K562 (cell line): ENCODE data around the gene CRK. TPM values are rescaled to one million over a fixed set of nuclear protein-coding genes. Genes with fewer than 3 reads are reported as not detected.

Source experiments
- ATAC-seq: fragments of 200-7000 bp; cut with Tn5 transposase; 3 replicates; pipeline ENCODE4 v1.9.1; 2020; ENCODE audit warnings: moderate library complexity
- BruUV-seq: library from RNA; stranded (reverse); fragments of 400-500 nt; replicated peaks from 2 replicates; lab custom pipeline; 2021; lab: Mats Ljungman, UMichigan
- CTCF ChIA-PET: fragments of 300-600 bp; formaldehyde crosslinking; extraction: SDS; loops from one replicate; lab custom pipeline; 2021; ENCODE audit warnings: low intra/inter-chr PET ratio; lab: Yijun Ruan, JAX
- POLR2A ChIA-PET: fragments of 300-600, 350-650 bp; sonication (Branson Sonifier 250); formaldehyde crosslinking; extraction: SDS; loops from one replicate; lab custom pipeline; 2021; ENCODE audit warnings: antibody characterized with exemption, inconsistent platforms; lab: Yijun Ruan, JAX
- DNase-seq, 4 experiments: peaks; one replicate each; pipeline versions ENCODE4 v3.0.0 to v3.0.0-alpha.2; 2011 to 2018; ENCODE audit warnings: low spot score in 3 of 4, mixed read lengths in 3 of 4; ENCODE audit errors: extremely low read depth in 1 of 4
- FAIRE-seq: peaks from 2 replicates; lab custom pipeline; 2011; peaks lifted over from hg19 to GRCh38; lab: Jason Lieb, UNC
- H2AFZ ChIP-seq: 2 replicates; pipeline ENCODE4 v1.6.0; 2011; ENCODE audit warnings: low read depth, low read length, control low read depth, inconsistent platforms
- H3K27ac ChIP-seq: fragments of 200-600 bp; 3 replicates; pipeline ENCODE4 v1.8.0; 2011; ENCODE audit warnings: low read depth, mild to moderate bottlenecking, control low read depth, inconsistent platforms, low read length, moderate library complexity, mixed read lengths; ENCODE audit errors: extremely low read depth
- H3K27me3 ChIP-seq, 2 experiments: fragments of 300-600 bp in 1 of 2; 2 replicates in 1 of 2; 3 replicates in 1 of 2; pipeline versions ENCODE4 v1.6.0 to v1.8.0; 2011; ENCODE audit warnings: inconsistent platforms in 2 of 2, low read length in 2 of 2, mild to moderate bottlenecking in 1 of 2, mixed read lengths in 1 of 2, moderate library complexity in 1 of 2; ENCODE audit not compliant: control insufficient read depth in 2 of 2, insufficient read depth in 2 of 2
- H3K36me3 ChIP-seq: fragments of 300-600 bp; 3 replicates; pipeline ENCODE4 v1.8.0; 2011; ENCODE audit warnings: mild to moderate bottlenecking, low read length, inconsistent platforms; ENCODE audit not compliant: control insufficient read depth, insufficient read depth
- H3K4me1 ChIP-seq, 2 experiments: fragments of 200-600 bp in 1 of 2; replicated peaks in 1 of 2; 2 replicates in 1 of 2; 3 replicates in 1 of 2; pipeline versions ENCODE4 v1.5.1 to v1.8.0; 2011; ENCODE audit warnings: inconsistent platforms in 2 of 2, low read length in 2 of 2, mild to moderate bottlenecking in 1 of 2, mixed read lengths in 1 of 2, moderate library complexity in 1 of 2; ENCODE audit not compliant: control insufficient read depth in 2 of 2, insufficient read depth in 2 of 2
- H3K4me2 ChIP-seq: 2 replicates; pipeline ENCODE4 v1.6.1; 2011; ENCODE audit warnings: low read length, control low read depth, inconsistent platforms, mixed read lengths; ENCODE audit not compliant: insufficient read depth
- H3K4me3 ChIP-seq: fragments of 200-600 bp; sonication (generic), shearing (Covaris generic); 2 replicates; pipeline ENCODE4 v1.5.1; 2016; ENCODE audit warnings: control low read depth, inconsistent platforms
- H3K79me2 ChIP-seq: fragments of 200-600 bp; 3 replicates; pipeline ENCODE4 v1.8.0; 2011; ENCODE audit warnings: low read length, inconsistent platforms; ENCODE audit not compliant: control insufficient read depth, insufficient read depth
- H3K9ac ChIP-seq, 2 experiments: 2 replicates each; pipeline versions ENCODE4 v1.6.0 to v1.6.1; 2011; ENCODE audit warnings: low read depth in 2 of 2, low read length in 2 of 2, control low read depth in 1 of 2, inconsistent platforms in 1 of 2, mild to moderate bottlenecking in 1 of 2, mixed read lengths in 1 of 2; ENCODE audit not compliant: insufficient read depth in 1 of 2
- H3K9me1 ChIP-seq: one replicate; pipeline ENCODE4 v1.6.0; 2011; ENCODE audit warnings: inconsistent platforms, mild to moderate bottlenecking, low read length, moderate library complexity; ENCODE audit not compliant: control insufficient read depth, insufficient read depth
- H3K9me3 ChIP-seq: replicated peaks from 2 replicates; pipeline ENCODE4 v1.5.1; 2011; ENCODE audit warnings: low read depth, low read length, inconsistent platforms; ENCODE audit not compliant: control insufficient read depth, insufficient read depth
- H4K20me1 ChIP-seq: replicated peaks from 2 replicates; pipeline ENCODE4 v1.6.1; 2011; ENCODE audit warnings: low read length, inconsistent platforms, mixed read lengths; ENCODE audit not compliant: control insufficient read depth, insufficient read depth
- ARID3B ChIP-seq: fragments of 250-450 bp; sonication (Bioruptor Pico); IDR thresholded peaks from 2 replicates; pipeline ENCODE4 v1.4.0; 2020; ENCODE audit warnings: borderline replicate concordance
- ATF3 ChIP-seq, 2 experiments: fragments of 450-650 bp in 1 of 2; sonication (generic) in 1 of 2; formaldehyde crosslinking in 1 of 2; IDR thresholded peaks in 1 of 2; conservative IDR thresholded peaks in 1 of 2; 2 replicates each; pipeline versions ENCODE4 v1.6.1 to v1.8.1; 2016 to 2023; ENCODE audit warnings: mild to moderate bottlenecking in 2 of 2, moderate library complexity in 2 of 2, inconsistent platforms in 1 of 2, missing genetic modification reagents in 1 of 2
- CEBPB ChIP-seq: fragments of 450-650 bp; IDR thresholded peaks from 2 replicates; pipeline ENCODE4 v1.6.1; 2016; ENCODE audit warnings: missing genetic modification characterization, missing compliant biosample characterization
- ETV1 ChIP-seq: fragments of 450-650 bp; conservative IDR thresholded peaks from 2 replicates; pipeline ENCODE4 v1.6.1; 2016; ENCODE audit warnings: missing genetic modification characterization, control low read depth, low read depth, missing compliant biosample characterization
- ETV6 ChIP-seq, 3 experiments: fragments of 150-350 bp in 1 of 3; sonication (generic) in 1 of 3; formaldehyde crosslinking in 1 of 3; IDR thresholded peaks; 2 replicates each; pipeline versions ENCODE4 v1.6.1 to v1.8.0; 2014 to 2022; ENCODE audit warnings: borderline replicate concordance in 2 of 3, low read depth in 2 of 3, antibody characterized with exemption in 1 of 3, low read length in 1 of 3, mild to moderate bottlenecking in 1 of 3, missing genetic modification reagents in 1 of 3
- IRF1 ChIP-seq: sonication (generic); formaldehyde crosslinking; IDR thresholded peaks from 2 replicates; pipeline ENCODE4 v1.8.0; 2022; ENCODE audit warnings: missing genetic modification reagents, mild to moderate bottlenecking, borderline replicate concordance
- MAFG ChIP-seq: fragments of 450-650 bp; conservative IDR thresholded peaks from 2 replicates; pipeline ENCODE4 v1.6.1; 2016; ENCODE audit warnings: missing genetic modification characterization, missing compliant biosample characterization
- NCOA2 ChIP-seq, 2 experiments: fragments of 450-650 bp; IDR thresholded peaks; 2 replicates each; pipeline ENCODE4 v1.6.1; 2018; ENCODE audit warnings: mild to moderate bottlenecking in 2 of 2, moderate library complexity in 1 of 2; ENCODE audit not compliant: partially characterized antibody in 2 of 2
- NR2C1 ChIP-seq, 2 experiments: fragments of 450-650 bp; IDR thresholded peaks; 2 replicates each; pipeline ENCODE4 v1.6.1; 2017; ENCODE audit warnings: mild to moderate bottlenecking in 2 of 2, antibody characterized with exemption in 1 of 2, inconsistent platforms in 1 of 2, missing compliant biosample characterization in 1 of 2, missing genetic modification characterization in 1 of 2
- PML ChIP-seq: IDR thresholded peaks from 2 replicates; pipeline ENCODE4 v1.6.1; 2012; ENCODE audit warnings: low read length, inconsistent platforms
- STAG1 ChIP-seq: sonication (generic); formaldehyde crosslinking; IDR thresholded peaks from 2 replicates; pipeline ENCODE4 v1.5.0; 2020; ENCODE audit warnings: missing genetic modification reagents, borderline replicate concordance
- TCF3 ChIP-seq: sonication (generic); formaldehyde crosslinking; IDR thresholded peaks from 2 replicates; pipeline ENCODE4 v1.4.0; 2020; ENCODE audit warnings: mild to moderate bottlenecking, missing genetic modification reagents
- U2AF1 ChIP-seq: fragments of 200-400 bp; formaldehyde crosslinking; optimal IDR thresholded peaks from 2 replicates; pipeline ENCODE3; 2017; ENCODE audit warnings: mild to moderate bottlenecking, low read depth, low read length, moderate library complexity
- ZNF324 ChIP-seq: fragments of 250-450 bp; sonication (Bioruptor Pico); IDR thresholded peaks from 2 replicates; pipeline ENCODE4 v1.4.0; 2020; ENCODE audit warnings: mild to moderate bottlenecking
- WGBS: fragments of 100-300 bp; shearing (Covaris generic); methylation state at CpG from one replicate; pipeline ENCODE4 v1.1.6; 2016; ENCODE audit warnings: low coverage, mixed read lengths; ENCODE audit not compliant: insufficient coverage; ENCODE audit errors: missing lambda C conversion rate; 5-methylcytosine and 5-hydroxymethylcytosine counted together
- in situ Hi-C: fragments of 300-500 bp; cut with MboI; formaldehyde crosslinking; loops from 4 replicates; pipeline ENCODE4 v1.15.0; 2018; ENCODE audit warnings: inconsistent platforms, mixed read lengths
- intact Hi-C: fragments of 100-400 bp; cut with micrococcal nuclease; formaldehyde crosslinking; loops from 2 replicates; pipeline ENCODE4 v1.14.2; 2022
- polyA plus RNA-seq, 8 experiments: library from polyadenylated mRNA; depleted of rRNA in 4 of 8; stranded (reverse) in 5 of 8; unstranded in 3 of 8; fragments of >200 nt; fragmentation: Nextera tagmentation in 2 of 8; fragmentation: Illumina TruSeq in 1 of 8; extraction: Ambion mirVana in 2 of 8; extraction: Trizol in 1 of 8; gene quantifications; 2 replicates each; pipeline versions ENCODE4 v1.2.1 to v1.2.3, GENCODE V29; 2011 to 2014; ENCODE audit warnings: inconsistent platforms in 1 of 8, missing spikeins in 1 of 8
- total RNA-seq, 7 experiments: library from RNA; depleted of rRNA in 6 of 7; stranded (reverse); fragments of >200 nt in 6 of 7; fragmentation: Illumina TruSeq in 2 of 7; extraction: Trizol in 2 of 7; gene quantifications; 2 replicates each; pipeline versions ENCODE4 v1.2.1 to v1.2.3, GENCODE V29; 2011 to 2021; ENCODE audit warnings: low replicate concordance in 1 of 7

Gene CRK
- total and polyA plus RNA-seq, 9 of the 15 experiments (the other 6 are each of a cell fraction or from before 2014, with no cell fraction given) = 13.1 to 40.2 (median 26.1) TPM

GRCh38 chr17:1390432-1391367 is 65.3 kb downstream of the CRK start:
- H3K27ac ChIP-seq = peak overlapping the region; percentile 5; the same call in 2 of the 3 replicates
- ATAC-seq (peak; percentile 47), FAIRE-seq (no peak), DNase-seq (no peak)
- CTCF ChIA-PET = no interaction called here
- no peaks in the 10 kb centered on the region for H3K9me3 ChIP-seq
- H3K4me3 ChIP-seq = no peak overlapping the region
- no peaks in the 10 kb centered on the region for H3K27me3 ChIP-seq
- BruUV-seq = TSS peak; percentile 1
- peaks cover 100% of the 10 kb centered on the region for H3K79me2 ChIP-seq
- in situ Hi-C loops (no loop called here), intact Hi-C loops (no loop called here)
- H3K4me1 ChIP-seq = peaks cover 26 to 27% of the 10 kb centered on the region in 2 experiments; a peak in 4 of 5 replicates
- no peak overlapping the region for H2AFZ ChIP-seq
- WGBS = 4% methylated on average over 6 of the region's 6 CpGs
- peaks cover 67% of the 10 kb centered on the region for H4K20me1 ChIP-seq
- POLR2A ChIA-PET = interaction anchor here (0.7 to 2.6 kb wide), 6 partner anchors 9 to 25 kb away, joined by 3 to 17 read pairs (median 4); partner anchors contain the start of gene YWHAE
- H3K4me2 ChIP-seq = peak overlapping the region; percentile 49; the same call in 1 of the 2 replicates
- H3K9me1 ChIP-seq = peaks cover 5% of the 10 kb centered on the region
- H3K9ac ChIP-seq = peak overlapping the region in 1 of 2 experiments; percentile 7; a peak in 1 of 4 replicates
- peaks cover 29% of the 10 kb centered on the region; the same call in 2 of the 3 replicates for H3K36me3 ChIP-seq
- TF ChIP-seq U2AF1 (no peak), NR2C1 (IDR thresholded peaks at IDR 0.05) (peak; percentile 51; the same call in 1 of the 2 replicates), NR2C1 (tag; IDR thresholded peaks at IDR 0.05) (peak; percentile 69), CEBPB (tag) (peak; percentile 89), ATF3 (IDR thresholded peaks at IDR 0.05) (peak; percentile 78), ATF3 (CRISPR knock-in tag; conservative IDR thresholded peaks at IDR 0.05) (no peak), MAFG (tag) (no peak), IRF1 (CRISPR knock-in tag) (no peak), ETV6 (IDR thresholded peaks at IDR 0.05; ENCODE audit: borderline replicate concordance in 1 of 2, low read depth in 2 of 2, low read length in 1 of 2) (no peak), ETV6 (CRISPR knock-in tag; IDR thresholded peaks at IDR 0.05; ENCODE audit: borderline replicate concordance) (no peak), ZNF324 (no peak), NCOA2 (IDR thresholded peaks at IDR 0.05; ENCODE audit: partially characterized antibody in 2 of 2) (no peak), ARID3B (CRISPR knock-in tag) (no peak), PML (no peak), STAG1 (CRISPR knock-in tag) (no peak), ETV1 (0 out of 2 replicates have a peak, but pooled peaks have one; percentile 20), TCF3 (CRISPR knock-in tag) (0 out of 2 replicates have a peak, but pooled peaks have one; percentile 11)
